ENCODE measurements around the gene CPO. TPM values are rescaled to one million over a fixed set of nuclear protein-coding genes. Genes with fewer than 3 reads are reported as not detected.
"Not testable (repeated sequence)": the region's sequence is repeated elsewhere in the genome, so short reads cannot be mapped to it uniquely, and the experiment has no call there.

The CPO gene
- total RNA-seq, 1 donor from 2014 or later, result not detected

GRCh38 chr2:206942592-206943478, 3.5 kb downstream of the CPO start:
- DNase-seq (ENCODE audit: low read depth), result no peak
- Histone ChIP-seq H3K27me3 (ENCODE audit: control insufficient read depth, insufficient read depth, low read length) (no peaks in the 10 kb centered on the region), H3K4me3 (ENCODE audit: low read depth, low read length) (no peak overlapping the region), H3K36me3 (ENCODE audit: control insufficient read depth, insufficient read depth, low read length) (no peaks in the 10 kb centered on the region)
- no peak for TF ChIP-seq CTCF (IDR thresholded peaks at IDR 0.05; ENCODE audit: insufficient read depth, low read length, poor library complexity, severe bottlenecking)

GRCh38 chr2:206953404-206953803, 14.1 kb downstream of the CPO start:
- H3K36me3 ChIP-seq (ENCODE audit: control insufficient read depth, insufficient read depth, low read length); H3K4me3 ChIP-seq (ENCODE audit: low read depth, low read length); H3K27me3 ChIP-seq (ENCODE audit: control insufficient read depth, insufficient read depth, low read length); DNase-seq (ENCODE audit: low read depth): not testable (repeated sequence)

- no peak for DNase-seq (ENCODE audit: low read depth)
- no peak overlapping the region for H3K4me3 ChIP-seq (ENCODE audit: low read depth, low read length)
- TF ChIP-seq CTCF (IDR thresholded peaks at IDR 0.05; ENCODE audit: insufficient read depth, low read length, poor library complexity, severe bottlenecking), result no peak
- no peaks in the 10 kb centered on the region for H3K27me3 ChIP-seq (ENCODE audit: control insufficient read depth, insufficient read depth, low read length)
- no peaks in the 10 kb centered on the region for H3K36me3 ChIP-seq (ENCODE audit: control insufficient read depth, insufficient read depth, low read length)
Measured at GRCh38 chr2:206955253-206955652, 15.9 kb downstream of the CPO start.

GRCh38 chr2:206958261-206958660, 18.9 kb downstream of the CPO start:
- DNase-seq (ENCODE audit: low read depth), result no peak
- Histone ChIP-seq H3K27me3 (ENCODE audit: control insufficient read depth, insufficient read depth, low read length) (no peaks in the 10 kb centered on the region), H3K4me3 (ENCODE audit: low read depth, low read length) (no peak overlapping the region), H3K36me3 (ENCODE audit: control insufficient read depth, insufficient read depth, low read length) (no peaks in the 10 kb centered on the region)
- no peak for TF ChIP-seq CTCF (IDR thresholded peaks at IDR 0.05; ENCODE audit: insufficient read depth, low read length, poor library complexity, severe bottlenecking)

GRCh38 chr2:206962966-206963365, 23.6 kb downstream of the CPO start:
- H3K36me3 ChIP-seq (ENCODE audit: control insufficient read depth, insufficient read depth, low read length), result no peaks in the 10 kb centered on the region
- no peak for TF ChIP-seq CTCF (IDR thresholded peaks at IDR 0.05; ENCODE audit: insufficient read depth, low read length, poor library complexity, severe bottlenecking)
- no peak for DNase-seq (ENCODE audit: low read depth)
- no peaks in the 10 kb centered on the region for H3K27me3 ChIP-seq (ENCODE audit: control insufficient read depth, insufficient read depth, low read length)
- no peak overlapping the region for H3K4me3 ChIP-seq (ENCODE audit: low read depth, low read length)

GRCh38 chr2:206968134-206969086, 29.1 kb downstream of the CPO start:
- Histone ChIP-seq H3K27me3 (ENCODE audit: control insufficient read depth, insufficient read depth, low read length) (no peaks in the 10 kb centered on the region), H3K36me3 (ENCODE audit: control insufficient read depth, insufficient read depth, low read length) (no peaks in the 10 kb centered on the region), H3K4me3 (ENCODE audit: low read depth, low read length) (no peak overlapping the region)
- TF ChIP-seq CTCF (IDR thresholded peaks at IDR 0.05; ENCODE audit: insufficient read depth, low read length, poor library complexity, severe bottlenecking), result no peak
- no peak for DNase-seq (ENCODE audit: low read depth)

Measured in kidney epithelial cell (primary cell).